Upper lobe of left lung (tissue), 6 donors: ENCODE data around the gene CKAP2. TPM values are rescaled to one million over a fixed set of nuclear protein-coding genes. Genes with fewer than 3 reads are reported as not detected.

Experiments used
- ATAC-seq, 2 donors: fragments of 200-7000 bp; cut with Tn5 transposase; one replicate each; pipeline ENCODE4 v1.9.1; 2022; ENCODE audit warnings: mild to moderate bottlenecking in 2 of 2, moderate library complexity in 2 of 2; ENCODE audit not compliant: low FRiP score in 2 of 2
- DNase-seq, 2 donors: peaks; one replicate each; pipeline ENCODE4 v3.0.0-alpha.2; 2019 to 2020
- H3K27ac ChIP-seq, 4 donors: fragments of 200-600 bp; sonication (generic); one replicate each; pipeline ENCODE4 v1.5.1; 2016 to 2019
- H3K27me3 ChIP-seq, 4 donors: fragments of 200-600 bp; sonication (generic); one replicate each; pipeline ENCODE4 v1.5.1; 2017 to 2019
- H3K36me3 ChIP-seq, 4 donors: fragments of 200-600 bp; sonication (generic); one replicate each; pipeline ENCODE4 v1.5.1; 2016 to 2019
- H3K4me1 ChIP-seq, 4 donors: fragments of 200-600 bp; sonication (generic); one replicate each; pipeline ENCODE4 v1.5.1; 2018 to 2019
- H3K4me3 ChIP-seq, 4 donors: fragments of 200-600 bp; sonication (generic); one replicate each; pipeline ENCODE4 v1.5.1; 2017 to 2019; ENCODE audit warnings: mild to moderate bottlenecking in 2 of 4, moderate library complexity in 1 of 4
- H3K9me3 ChIP-seq, 4 donors: fragments of 200-600 bp; sonication (generic); one replicate each; pipeline ENCODE4 v1.5.1; 2018 to 2019
- EP300 ChIP-seq, 4 donors: sonication (generic); formaldehyde crosslinking; IDR thresholded peaks; one replicate each; pipeline ENCODE4 v1.5.1; 2017; ENCODE audit warnings: antibody characterized with exemption in 4 of 4, control low read depth in 2 of 4
- POLR2A ChIP-seq, 4 donors: fragments of 450-650 bp; IDR thresholded peaks; one replicate each; pipeline ENCODE4 v1.5.1; 2016 to 2017; ENCODE audit warnings: antibody characterized with exemption in 4 of 4, mild to moderate bottlenecking in 2 of 4
- POLR2AphosphoS5 ChIP-seq, 2 donors: sonication (generic); formaldehyde crosslinking; IDR thresholded peaks; one replicate each; pipeline ENCODE4 v1.5.1; 2017; ENCODE audit warnings: antibody characterized with exemption in 2 of 2
- WGBS, 2 donors: methylation state at CpG; one replicate each; pipeline ENCODE4 v1.1.5; 2017 to 2018; 5-methylcytosine and 5-hydroxymethylcytosine counted together
- total RNA-seq, 6 donors: library from RNA; depleted of rRNA in 4 of 6; stranded (reverse); fragments of >200 nt in 4 of 6; gene quantifications; one replicate each; pipeline versions ENCODE4 v1.1.0 to v1.2.1, GENCODE V29; 2016 to 2021
- TF ChIP-seq, protein P1 (sequence below), 6 experiments: fragments of 450-650 bp in 4 of 6; fragments of 200-600 bp in 2 of 6; sonication (generic) in 2 of 6; IDR thresholded peaks; one replicate each; pipeline ENCODE4 v1.5.1; 2016 to 2019; ENCODE audit warnings: antibody characterized with exemption in 6 of 6
- donor health status: DM: no; HTN: no; CAD: no; lungs with moderate emphysema.
- donor health status: DM: no; HTN: yes; CAD: no; lungs with severe emphysema.

CKAP2 gene
- total RNA-seq, 6 donors from 2014 or later = 4.2 to 18.2 (median 8.8) TPM

GRCh38 chr13:52447815-52448552 lies 7.3 kb upstream of the CKAP2 start:
- no peak for DNase-seq
- ATAC-seq = no peak
- H3K4me1 ChIP-seq = peaks cover 20 to 33% (median 22%) of the 10 kb centered on the region in 4 donors
- H3K27ac ChIP-seq = peak overlapping the region in 3 of 4 donors; percentile 93 to 98 (median 98)
- 76 to 82% methylated on average over 5 of the region's 5 CpGs for WGBS, 2 donors
- no peaks in the 10 kb centered on the region for H3K9me3 ChIP-seq
- H3K36me3 ChIP-seq = peaks cover 0 to 7% (median 0%) of the 10 kb centered on the region in 4 donors
- TF ChIP-seq POLR2AphosphoS5 (IDR thresholded peaks at IDR 0.05) (no peak), POLR2A (IDR thresholded peaks at IDR 0.05) (no peak), EP300 (IDR thresholded peaks at IDR 0.05) (no peak)
- TF ChIP-seq, protein P1, sequence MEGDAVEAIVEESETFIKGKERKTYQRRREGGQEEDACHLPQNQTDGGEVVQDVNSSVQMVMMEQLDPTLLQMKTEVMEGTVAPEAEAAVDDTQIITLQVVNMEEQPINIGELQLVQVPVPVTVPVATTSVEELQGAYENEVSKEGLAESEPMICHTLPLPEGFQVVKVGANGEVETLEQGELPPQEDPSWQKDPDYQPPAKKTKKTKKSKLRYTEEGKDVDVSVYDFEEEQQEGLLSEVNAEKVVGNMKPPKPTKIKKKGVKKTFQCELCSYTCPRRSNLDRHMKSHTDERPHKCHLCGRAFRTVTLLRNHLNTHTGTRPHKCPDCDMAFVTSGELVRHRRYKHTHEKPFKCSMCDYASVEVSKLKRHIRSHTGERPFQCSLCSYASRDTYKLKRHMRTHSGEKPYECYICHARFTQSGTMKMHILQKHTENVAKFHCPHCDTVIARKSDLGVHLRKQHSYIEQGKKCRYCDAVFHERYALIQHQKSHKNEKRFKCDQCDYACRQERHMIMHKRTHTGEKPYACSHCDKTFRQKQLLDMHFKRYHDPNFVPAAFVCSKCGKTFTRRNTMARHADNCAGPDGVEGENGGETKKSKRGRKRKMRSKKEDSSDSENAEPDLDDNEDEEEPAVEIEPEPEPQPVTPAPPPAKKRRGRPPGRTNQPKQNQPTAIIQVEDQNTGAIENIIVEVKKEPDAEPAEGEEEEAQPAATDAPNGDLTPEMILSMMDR (IDR thresholded peaks at IDR 0.05) = no peak
- peak overlapping the region in 1 of 4 donors; percentile 73 for H3K4me3 ChIP-seq
- no peaks in the 10 kb centered on the region for H3K27me3 ChIP-seq

DNA sequence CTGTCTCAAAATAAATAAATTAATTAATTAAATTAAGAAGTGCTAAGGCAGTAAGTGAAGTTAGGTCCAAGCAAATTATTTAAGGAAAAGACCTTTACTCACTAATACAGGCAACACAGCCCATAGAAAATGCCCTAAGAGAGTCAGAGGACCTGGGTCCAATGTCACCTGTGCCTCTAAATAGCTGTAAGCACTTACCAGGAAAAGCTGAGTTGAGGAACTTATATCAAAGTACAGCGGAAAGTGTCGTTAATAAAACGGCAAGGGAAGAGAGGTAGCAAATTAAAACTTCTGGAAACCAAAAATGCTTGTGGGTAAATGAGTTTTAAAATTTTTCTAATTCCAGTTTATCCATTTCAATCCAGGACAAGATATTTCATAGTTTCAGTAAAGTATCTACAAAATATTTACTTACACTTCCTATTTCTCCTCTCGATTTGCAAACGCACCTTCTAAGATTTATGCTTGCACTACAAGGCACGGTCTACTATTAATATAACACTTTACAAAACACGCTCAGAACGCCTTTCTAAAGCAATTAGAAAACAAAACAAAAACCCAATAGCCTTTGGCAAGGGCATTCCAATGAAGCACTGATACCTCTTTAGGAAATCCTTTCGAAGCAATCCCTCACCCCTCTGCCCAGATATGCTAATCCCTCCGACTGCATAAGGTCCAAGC lies 5.8 kb upstream of the CKAP2 start:
- no peak for TF ChIP-seq POLR2AphosphoS5 (IDR thresholded peaks at IDR 0.05)
- no peak for TF ChIP-seq EP300 (IDR thresholded peaks at IDR 0.05)
- TF ChIP-seq POLR2A (IDR thresholded peaks at IDR 0.05) = no peak
- Histone ChIP-seq H3K4me1 (peaks cover 24 to 37% (median 27%) of the 10 kb centered on the region in 4 donors), H3K36me3 (peaks cover 0 to 7% (median 0%) of the 10 kb centered on the region in 4 donors), H3K9me3 (no peaks in the 10 kb centered on the region), H3K4me3 (peak overlapping the region; percentile 47 to 85 (median 72)), H3K27ac (peak overlapping the region; percentile 93 to 98 (median 97)), H3K27me3 (no peaks in the 10 kb centered on the region)
- ATAC-seq (no peak), DNase-seq (no peak)
- WGBS, 2 donors = 1 to 4% methylated on average over 9 to 10 of the region's 10 CpGs

DNA sequence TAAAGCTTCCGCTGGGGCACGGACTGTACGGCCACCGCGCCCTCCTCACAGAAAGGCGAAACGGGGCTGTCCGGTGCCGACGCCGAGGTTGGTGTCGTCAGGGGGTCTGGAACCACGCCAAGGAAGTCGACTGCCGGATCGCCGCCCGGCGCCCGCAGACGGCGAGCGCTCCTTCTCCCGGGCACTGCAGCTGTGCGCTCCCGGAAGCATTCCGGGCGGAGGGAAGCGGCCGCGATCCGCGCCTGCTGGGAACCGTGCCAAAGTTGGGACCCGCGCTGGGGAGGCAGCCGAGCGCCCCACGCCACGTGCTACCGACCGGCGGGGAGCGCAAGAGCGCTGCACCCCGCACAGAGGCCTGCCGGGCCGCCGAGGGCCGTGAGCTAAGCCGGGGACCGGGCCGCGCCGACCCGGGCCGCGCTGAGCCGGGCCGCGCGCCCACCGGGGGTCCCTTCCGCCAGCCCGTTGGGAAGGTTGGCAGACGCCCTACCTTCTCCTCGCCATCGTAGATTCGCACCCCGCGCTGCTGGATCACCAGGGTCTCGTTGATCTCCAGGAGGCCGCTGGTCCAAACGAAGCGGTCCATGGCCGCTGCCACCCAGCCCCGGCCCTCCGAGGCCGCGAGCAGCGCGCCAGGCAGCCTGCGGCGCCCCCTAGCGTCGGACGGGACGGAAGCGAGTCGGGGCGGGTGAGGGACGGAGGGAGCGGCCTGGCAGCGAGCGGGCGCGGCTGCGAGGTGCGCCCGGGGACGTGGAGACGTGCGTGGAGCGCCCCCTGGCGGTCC lies 5.1 kb upstream of the CKAP2 start, which contains the start of gene VPS36:
Gene VPS36 (minus strand): TSS at position 623 of the 781 bp plus-strand sequence. CDS start 40 bp downstream, at position 583.
- TF ChIP-seq, protein P1 (IDR thresholded peaks at IDR 0.05) = peak; percentile 98 to 100 (median 100)
- TF ChIP-seq EP300 (IDR thresholded peaks at IDR 0.05) = no peak
- TF ChIP-seq POLR2A (IDR thresholded peaks at IDR 0.05) = peak in 3 of 4 donors; percentile 60 to 97 (median 93)
- peak; percentile 91 to 92 for TF ChIP-seq POLR2AphosphoS5 (IDR thresholded peaks at IDR 0.05)
- no peaks in the 10 kb centered on the region for H3K9me3 ChIP-seq
- peaks cover 0 to under 1% (median 0%) of the 10 kb centered on the region in 4 donors for H3K36me3 ChIP-seq
- peaks cover 26 to 40% (median 28%) of the 10 kb centered on the region in 4 donors for H3K4me1 ChIP-seq
- 0% methylated on average over 1 to 52 of the region's 105 CpGs for WGBS, 2 donors
- H3K27me3 ChIP-seq = no peaks in the 10 kb centered on the region
- DNase-seq (peak; percentile 98 to 99), ATAC-seq (peak; percentile 96 to 97)
- peak within 1 kb of the TSS; percentile 93 to 98 (median 97) for H3K27ac ChIP-seq
- peak within 1 kb of the TSS; percentile 47 to 85 (median 72) for H3K4me3 ChIP-seq

DNA sequence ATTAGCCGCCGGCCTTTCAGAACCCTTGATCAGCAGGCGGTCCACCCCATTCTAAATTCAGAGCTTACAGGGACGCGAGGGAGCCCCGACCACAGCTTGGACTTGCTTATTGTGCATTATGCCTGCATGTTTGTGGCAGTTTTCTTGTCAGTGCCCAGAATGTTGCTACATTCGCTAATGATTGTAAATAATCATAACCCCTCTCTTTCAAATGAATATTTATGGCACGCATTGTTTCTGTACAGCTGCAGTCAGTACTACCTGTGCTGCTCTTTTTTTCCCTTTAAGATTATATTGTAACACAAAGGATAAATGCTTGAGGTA lies 4.5 kb upstream of the CKAP2 start:
- Histone ChIP-seq H3K9me3 (no peaks in the 10 kb centered on the region), H3K36me3 (no peaks in the 10 kb centered on the region), H3K27me3 (no peaks in the 10 kb centered on the region), H3K27ac (peak overlapping the region; percentile 93 to 98 (median 97)), H3K4me1 (peaks cover 26 to 40% (median 28%) of the 10 kb centered on the region in 4 donors), H3K4me3 (peak overlapping the region in 2 of 4 donors; percentile 73 to 85)
- DNase-seq = no peak
- no peak for ATAC-seq
- TF ChIP-seq, protein P1 (IDR thresholded peaks at IDR 0.05) = peak in 1 of 6 experiments; percentile 40
- no peak for TF ChIP-seq POLR2A (IDR thresholded peaks at IDR 0.05)
- TF ChIP-seq EP300 (IDR thresholded peaks at IDR 0.05) = no peak
- 11 to 13% methylated on average over 8 of the region's 8 CpGs for WGBS, 2 donors
